Right lobe of liver (tissue), 6 donors: ENCODE measurements around the gene VARS1. TPM values are rescaled to one million over a fixed set of nuclear protein-coding genes. Genes with fewer than 3 reads are reported as not detected.
"Not testable (repeated sequence)": the region's sequence is repeated elsewhere in the genome, so short reads cannot be mapped to it uniquely, and the experiment has no call there.

ENCODE experiments used
- ATAC-seq, 4 donors: fragments of 200-7000 bp; cut with Tn5 transposase; one replicate each; pipeline ENCODE4 v1.9.1; 2020; ENCODE audit warnings: mild to moderate bottlenecking in 4 of 4, moderate library complexity in 4 of 4
- DNase-seq, 3 donors: peaks; one replicate each; pipeline ENCODE4 v3.0.0-alpha.2; 2020
- H3K27ac ChIP-seq, 3 donors: fragments of 200-600 bp; one replicate each; pipeline ENCODE4 v1.8.0; 2022
- H3K27me3 ChIP-seq, 2 donors: fragments of 200-600 bp; one replicate each; pipeline ENCODE4 v1.8.0; 2022
- H3K36me3 ChIP-seq, 4 donors: fragments of 200-600 bp; sonication (generic) in 1 of 4; one replicate each; pipeline versions ENCODE4 v1.5.1 to v1.8.0; 2017 to 2022; ENCODE audit warnings: control low read depth in 1 of 4
- H3K4me1 ChIP-seq, 4 donors: fragments of 200-600 bp; sonication (generic) in 1 of 4; one replicate each; pipeline versions ENCODE4 v1.5.1 to v1.8.0; 2017 to 2022; ENCODE audit warnings: control low read depth in 1 of 4
- H3K4me3 ChIP-seq, 3 donors: fragments of 200-600 bp; one replicate each; pipeline ENCODE4 v1.8.0; 2022
- H3K9me3 ChIP-seq, 4 donors: fragments of 200-600 bp; sonication (generic) in 1 of 4; one replicate each; pipeline versions ENCODE4 v1.5.1 to v1.8.0; 2017 to 2022; ENCODE audit warnings: control low read depth in 1 of 4
- CTCF ChIP-seq, 4 donors: fragments of 200-600 bp in 3 of 4; fragments of 450-650 bp in 1 of 4; IDR thresholded peaks; one replicate each; pipeline versions ENCODE4 v1.5.1 to v1.8.0; 2016 to 2022; ENCODE audit warnings: antibody characterized with exemption in 4 of 4, mild to moderate bottlenecking in 2 of 4
- POLR2A ChIP-seq: fragments of 450-650 bp; IDR thresholded peaks from one replicate; pipeline ENCODE4 v1.6.1; 2017; ENCODE audit warnings: antibody characterized with exemption, mild to moderate bottlenecking
- WGBS: methylation state at CpG from one replicate; pipeline ENCODE4 v1.1.6; 2018; ENCODE audit warnings: low coverage, low lambda C conversion rate; ENCODE audit not compliant: insufficient coverage; ENCODE audit errors: missing lambda C conversion rate; 5-methylcytosine and 5-hydroxymethylcytosine counted together
- intact Hi-C, 2 donors: fragments of 100-400 bp; cut with DNase I; formaldehyde crosslinking; loops; one replicate each; pipeline versions ENCODE4 v1.11.2 to v1.14.1; 2022
- total RNA-seq, 6 experiments: library from RNA; depleted of rRNA in 2 of 6; stranded (reverse); fragments of >200 nt in 2 of 6; fragmentation: NEBNext Ultra II Directional in 3 of 6; extraction: Animal tissue kit (Norgen Biotek cat#: 25700) in 3 of 6; gene quantifications; one replicate each; pipeline versions ENCODE4 v1.1.0 to v1.2.4, GENCODE V29; 2016 to 2023
- donor health status: DM: no; HTN: yes; CAD: no.
- donor health status: DM: no; HTN: no; CAD: no.
- donor health status: DM: no; HTN: no; CAD: no.
- donor health status: DM: no; HTN: yes; CAD: no.
- donor health status: DM: no; HTN: yes; CAD: no.

VARS1 gene
- total RNA-seq, 6 experiments from 2014 or later = 31.0 to 58.1 (median 41.0) TPM

- intact Hi-C loops = no loop called here
- DNase-seq = no peak
- Histone ChIP-seq H3K9me3 (no peaks in the 10 kb centered on the region), H3K36me3 (no peaks in the 10 kb centered on the region), H3K27me3 (no peaks in the 10 kb centered on the region), H3K4me1 (peaks cover 0 to 22% (median 11%) of the 10 kb centered on the region in 4 donors), H3K27ac (no peak overlapping the region), H3K4me3 (no peak overlapping the region)
- ATAC-seq = no peak
- TF ChIP-seq POLR2A = no peak
- no peak for TF ChIP-seq CTCF (IDR thresholded peaks at IDR 0.05)
- 60% methylated on average over 2 of the region's 12 CpGs for WGBS
These were observed 16.1 kb upstream of the VARS1 start for GRCh38 chr6:31811645-31812044.

GRCh38 chr6:31808599-31808998 lies 13.0 kb upstream of the VARS1 start:
- intact Hi-C loops, H3K27me3 ChIP-seq: not testable (repeated sequence)
- peaks cover 0 to 25% (median 12%) of the 10 kb centered on the region in 4 donors for H3K4me1 ChIP-seq

GRCh38 chr6:31806470-31807272 lies 11.1 kb upstream of the VARS1 start, which contains the start of gene LSM2:
Gene LSM2 (minus strand): TSS chr6:31806966. CDS start chr6:31806757, 209 bp downstream.
- H3K4me3 ChIP-seq = peak within 1 kb of the TSS; percentile 60 to 62 (median 60)
- under 1% methylated on average over 26 of the region's 51 CpGs for WGBS
- DNase-seq (peak; percentile 98 to 99 (median 99)), ATAC-seq (peak; percentile 96 to 98 (median 98))
- H3K4me1 ChIP-seq = peaks cover 0 to 19% (median 8%) of the 10 kb centered on the region in 4 donors
- H3K9me3 ChIP-seq = no peaks in the 10 kb centered on the region
- H3K27ac ChIP-seq = peak within 1 kb of the TSS; percentile 83 to 93 (median 85)
- H3K27me3 ChIP-seq = no peaks in the 10 kb centered on the region
- no peaks in the 10 kb centered on the region for H3K36me3 ChIP-seq
- TF ChIP-seq CTCF (IDR thresholded peaks at IDR 0.05) (peak in 3 of 4 donors; percentile 7 to 31 (median 26)), POLR2A (peak; percentile 85)
- intact Hi-C loops = no loop called here

More at GRCh38 chr6:31808599-31808998, 13.0 kb upstream of the VARS1 start:
- peak overlapping the region in 2 of 3 donors; percentile 8 to 58 for H3K27ac ChIP-seq
- not testable (repeated sequence) for H3K36me3 ChIP-seq, DNase-seq, ATAC-seq, H3K9me3 ChIP-seq, H3K4me3 ChIP-seq
- 38% methylated on average over 10 of the region's 10 CpGs for WGBS

- TF ChIP-seq CTCF (IDR thresholded peaks at IDR 0.05) (no peak), POLR2A (no peak)
- DNase-seq = no peak
- intact Hi-C loops = no loop called here
- Histone ChIP-seq H3K27ac (peak overlapping the region; percentile 83 to 93 (median 85)), H3K4me3 (peak overlapping the region; percentile 60 to 62 (median 60)), H3K9me3 (no peaks in the 10 kb centered on the region), H3K4me1 (peaks cover 0 to 19% (median 8%) of the 10 kb centered on the region in 4 donors), H3K27me3 (no peaks in the 10 kb centered on the region), H3K36me3 (no peaks in the 10 kb centered on the region)
- 14% methylated on average over 7 of the region's 7 CpGs for WGBS
- peak in 1 of 4 donors; percentile 0 for ATAC-seq
These were observed 10.5 kb upstream of the VARS1 start for GRCh38 chr6:31805939-31806469.

GRCh38 chr6:31801031-31801927 lies 5.7 kb upstream of the VARS1 start:
- intact Hi-C loops, H3K36me3 ChIP-seq, DNase-seq, H3K4me1 ChIP-seq, H3K27ac ChIP-seq, H3K4me3 ChIP-seq, ATAC-seq, H3K27me3 ChIP-seq, H3K9me3 ChIP-seq: not testable (repeated sequence)
- 85% methylated on average over 7 of the region's 8 CpGs for WGBS
